Stimulated activated CD4-positive, alpha-beta T cell treated with anti-CD3 and anti-CD28 coated beads, Interleukin-4, amount 100 ng/mL, for 1 hour (primary cell): ENCODE results near the gene ARMC8.
A peak's percentile ranks its signal among the peaks of the same experiment; 100 is the strongest.

Experiments
- DNase-seq: peaks from one replicate; pipeline ENCODE4 v3.0.0-alpha.2; 2020

ARMC8 gene

DNA sequence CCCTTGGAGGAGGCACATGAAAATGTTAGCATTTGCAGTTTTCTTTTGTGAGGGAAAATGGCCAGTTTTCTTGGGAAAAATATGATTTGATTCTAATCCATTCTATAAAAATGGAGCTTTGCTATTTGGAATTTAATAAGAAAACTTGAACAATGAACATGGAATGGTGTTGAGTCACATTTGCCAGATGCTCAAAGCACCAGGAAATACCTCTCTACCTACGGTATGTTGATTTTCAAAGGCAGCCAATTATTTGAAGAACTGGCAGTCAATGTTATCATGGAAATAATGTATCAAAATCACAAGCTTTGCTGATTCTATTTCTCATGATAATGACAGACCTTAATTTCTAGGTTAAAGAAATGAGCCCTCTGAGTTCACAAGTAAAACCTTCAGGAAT lies 127.7 kb downstream of the ARMC8 start:
- DNase-seq, result no peak

DNA sequence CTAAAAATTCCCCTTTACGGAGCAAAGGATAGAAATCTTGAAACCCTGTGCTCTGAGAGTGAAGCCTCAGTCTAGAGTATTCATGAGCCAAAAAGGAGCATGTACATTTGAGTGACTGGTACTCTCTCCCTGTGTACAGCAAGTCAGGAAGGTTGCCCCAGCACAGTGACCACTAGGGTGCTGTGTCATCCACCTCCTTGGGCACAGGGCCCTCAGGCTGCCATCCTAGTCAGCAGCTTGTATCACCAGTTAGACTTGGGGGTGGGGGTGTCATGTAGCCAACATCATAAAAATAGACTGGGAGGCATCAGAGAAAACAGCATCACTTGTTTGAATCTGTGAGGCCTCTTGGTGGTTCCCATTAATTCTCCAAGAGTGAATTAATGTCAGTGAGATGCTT lies 130.6 kb downstream of the ARMC8 start:
- DNase-seq, result no peak

DNA sequence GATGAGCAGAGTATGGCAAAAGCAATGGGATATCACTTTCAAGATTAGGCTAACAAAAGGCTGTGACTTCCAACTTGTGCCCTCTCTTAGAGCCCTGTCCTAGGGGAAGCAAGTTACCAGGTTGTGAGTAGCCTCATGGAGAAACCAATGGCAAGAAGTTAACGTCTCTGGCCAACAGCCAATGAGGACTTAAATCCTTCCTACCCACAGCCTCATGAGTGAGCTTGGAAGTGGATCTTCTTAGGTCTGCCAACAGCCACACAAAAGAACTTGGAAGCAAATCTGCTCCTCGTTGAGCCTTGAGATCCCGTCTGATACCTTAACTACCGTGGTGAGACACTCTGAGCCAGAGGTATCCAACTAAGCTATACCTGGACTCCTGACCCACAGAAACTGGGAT lies 136.9 kb downstream of the ARMC8 start:
- DNase-seq, result no peak

DNA sequence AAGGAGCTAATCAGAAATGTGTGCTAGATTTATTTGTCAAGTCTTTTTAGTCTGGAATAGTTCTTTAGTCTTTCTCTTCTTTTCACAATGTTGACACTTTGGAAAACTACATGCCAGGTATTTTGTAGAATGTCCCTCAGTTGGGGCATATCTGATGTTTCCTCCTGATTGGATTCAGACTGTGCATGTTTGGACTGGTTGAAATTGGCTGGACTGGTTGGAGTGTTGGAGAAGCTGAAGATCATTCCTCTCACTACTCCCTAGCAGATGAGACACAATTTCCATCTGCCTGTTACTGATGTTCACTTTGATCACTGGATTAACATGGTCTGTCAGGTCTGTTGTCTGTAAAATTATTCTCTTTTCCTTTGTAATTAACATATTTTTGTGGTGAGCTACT lies 138.9 kb downstream of the ARMC8 start:
- DNase-seq, result no peak

DNA sequence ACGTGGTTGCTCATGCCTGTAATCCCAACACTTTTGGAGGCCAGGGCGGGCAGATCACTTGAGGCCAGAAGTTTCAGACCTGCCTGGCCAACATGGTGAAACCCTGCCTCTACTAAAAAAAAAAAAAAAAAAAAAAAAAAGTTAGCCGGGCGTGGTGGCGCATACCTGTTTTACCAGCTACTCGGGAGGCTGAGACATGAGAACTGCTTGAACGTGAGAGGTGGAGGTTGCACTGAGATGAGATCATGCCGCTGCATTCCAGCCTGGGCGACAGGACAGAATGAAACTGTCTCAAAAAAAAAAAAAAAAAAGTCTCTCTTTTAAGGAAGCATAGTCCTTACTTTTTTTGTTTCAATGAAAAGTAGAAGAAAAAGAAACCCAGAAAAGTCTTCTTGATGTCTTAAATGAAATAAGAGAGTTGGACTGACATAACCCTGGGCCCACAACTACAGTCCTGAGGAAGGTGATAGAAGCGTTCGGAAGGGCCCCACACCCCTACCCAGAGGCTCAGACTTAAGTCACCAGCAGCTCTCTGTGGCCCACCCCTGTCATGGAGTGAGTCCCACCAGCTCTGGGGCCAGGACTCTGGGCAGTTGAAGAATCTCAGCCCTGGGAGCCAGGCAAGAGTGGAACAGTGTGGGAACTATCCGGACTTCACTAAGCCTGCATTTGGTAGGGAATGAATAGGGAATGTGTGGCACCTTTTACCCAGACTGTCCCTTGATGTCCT lies 139.9 kb downstream of the ARMC8 start:
- DNase-seq, result no peak

DNA sequence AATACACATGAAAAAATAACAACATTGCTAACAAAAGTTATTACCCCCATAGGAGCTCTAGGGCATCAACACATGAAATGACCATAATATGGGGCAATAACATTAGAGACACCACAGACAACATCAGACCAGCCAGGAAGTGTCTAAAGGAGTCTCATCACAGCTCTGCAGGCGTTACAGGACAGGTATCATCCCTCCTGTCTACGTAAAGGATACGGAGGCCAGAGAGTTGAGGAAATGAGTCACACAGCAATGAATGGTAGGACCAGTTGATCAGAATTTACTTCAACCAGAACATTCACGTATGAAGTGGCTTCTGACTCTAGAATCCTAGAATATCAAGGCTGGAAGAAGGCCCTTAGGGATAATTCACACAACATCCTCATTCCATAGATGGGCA lies 140.7 kb downstream of the ARMC8 start:
- no peak for DNase-seq

DNA sequence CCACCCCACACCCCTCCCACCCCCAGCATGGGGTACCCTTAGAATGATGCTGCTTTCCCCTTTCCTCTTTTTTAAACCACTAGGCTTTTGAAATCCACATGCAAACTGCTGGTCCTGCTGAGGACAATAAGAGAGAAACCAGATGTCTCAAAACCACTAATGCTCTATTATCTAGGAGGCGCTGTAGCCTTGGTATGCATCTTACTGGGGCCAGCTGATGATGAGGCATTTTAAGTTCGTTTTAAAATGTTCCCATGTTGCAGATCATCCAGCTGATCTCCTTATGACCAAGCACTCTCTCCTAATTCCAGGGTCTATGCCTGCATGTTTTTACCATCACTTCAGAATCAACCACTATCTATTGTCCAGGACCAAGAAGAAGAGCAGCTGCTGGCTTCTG lies 141.2 kb downstream of the ARMC8 start:
- DNase-seq, result no peak

DNA sequence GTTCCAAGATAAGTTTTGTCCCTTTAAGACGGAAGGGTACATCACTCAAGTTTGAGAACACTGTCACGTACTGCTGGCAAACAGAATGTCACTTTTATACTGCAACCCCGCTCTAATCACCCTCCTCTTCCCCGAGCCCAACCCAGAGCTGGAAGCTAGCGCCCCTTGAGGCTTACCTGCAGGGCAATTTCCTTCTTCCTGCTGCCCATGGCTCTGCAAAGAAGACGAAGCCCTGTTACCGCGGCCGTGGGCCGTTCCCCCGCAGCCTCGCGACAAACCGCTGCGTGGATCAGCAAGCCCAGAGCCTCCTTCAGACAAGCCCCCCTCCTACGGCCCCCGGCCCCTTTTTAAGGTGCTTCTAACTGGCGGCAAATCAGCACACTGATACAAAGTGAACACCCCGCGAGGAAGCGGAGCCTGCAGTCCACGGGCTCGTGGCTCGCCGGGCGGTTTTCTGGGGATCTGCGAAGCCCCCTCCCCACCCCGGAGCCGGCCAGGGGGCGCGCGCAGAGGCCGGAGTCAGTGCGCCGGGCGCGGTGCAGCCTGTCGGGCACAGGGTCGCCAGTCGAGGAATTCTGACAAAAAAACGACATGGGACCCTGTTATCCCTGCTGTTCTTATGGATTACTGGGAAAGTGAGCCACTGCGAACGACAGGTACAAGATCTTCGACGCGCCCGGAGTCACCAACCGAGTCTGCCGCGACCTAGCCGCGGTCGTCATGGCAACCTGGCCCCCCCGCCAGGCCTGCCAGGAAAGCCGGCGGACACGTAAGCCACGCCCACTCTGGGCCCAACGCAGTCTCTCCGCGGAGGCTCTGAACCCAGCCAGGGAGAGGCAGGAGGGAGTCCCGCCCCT lies 142.3 kb downstream of the ARMC8 start, which contains the start of gene NME9:
NME9 (minus strand) TSS at position 725 of the 857 bp plus-strand sequence; CDS start at position 209, 516 bp downstream.
- DNase-seq, result peak; percentile 87

DNA sequence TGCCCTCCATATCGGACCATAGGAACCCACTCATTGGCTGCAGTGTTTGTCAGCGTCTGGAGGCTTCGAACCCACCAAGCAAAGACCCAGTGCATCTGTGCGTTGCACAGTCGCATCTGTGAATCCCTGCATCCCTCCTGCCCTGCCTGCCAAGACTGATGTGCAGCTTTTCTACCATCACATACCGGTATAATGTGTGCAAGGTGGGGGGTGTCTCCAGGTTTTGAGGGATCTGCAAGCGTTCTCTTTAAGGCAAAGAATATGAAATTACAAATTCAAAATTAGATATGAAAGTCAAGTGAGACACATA lies 142.8 kb downstream of the ARMC8 start:
- no peak for DNase-seq

DNA sequence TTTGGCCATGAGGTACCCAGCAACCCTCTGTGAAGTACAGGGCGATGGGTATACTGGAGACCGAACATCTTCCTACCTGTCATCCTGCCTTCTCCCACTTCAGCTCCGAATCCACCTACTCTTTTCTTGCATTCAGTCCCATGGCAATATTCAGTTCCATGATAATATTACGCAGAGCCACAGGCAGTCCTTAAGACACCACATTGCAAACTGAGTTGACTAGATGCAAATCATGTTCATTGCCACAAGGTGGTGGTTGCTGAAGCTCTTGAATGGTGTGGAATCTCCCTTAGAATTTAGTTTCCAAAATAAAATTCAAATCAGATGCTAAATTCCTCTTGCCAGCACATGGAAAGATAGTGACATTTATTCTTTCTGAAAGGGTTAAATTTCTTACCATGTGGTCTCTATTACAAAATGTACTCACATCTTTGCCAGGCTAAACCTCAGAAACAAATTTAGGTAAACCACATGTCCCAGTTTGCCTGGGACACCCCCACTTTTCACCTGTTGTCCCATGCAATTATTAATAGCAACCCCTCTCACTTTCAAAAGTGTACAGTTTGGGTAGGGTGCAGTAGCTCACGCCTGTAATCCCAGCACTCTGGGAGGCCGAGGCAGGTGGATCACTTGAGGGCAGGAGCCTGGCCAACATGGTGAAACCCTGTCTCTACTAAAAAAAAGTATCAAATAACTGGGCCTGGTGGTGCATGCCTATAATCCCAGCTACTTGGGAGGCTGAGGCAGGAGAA lies 144.2 kb downstream of the ARMC8 start:
- DNase-seq, result no peak

DNA sequence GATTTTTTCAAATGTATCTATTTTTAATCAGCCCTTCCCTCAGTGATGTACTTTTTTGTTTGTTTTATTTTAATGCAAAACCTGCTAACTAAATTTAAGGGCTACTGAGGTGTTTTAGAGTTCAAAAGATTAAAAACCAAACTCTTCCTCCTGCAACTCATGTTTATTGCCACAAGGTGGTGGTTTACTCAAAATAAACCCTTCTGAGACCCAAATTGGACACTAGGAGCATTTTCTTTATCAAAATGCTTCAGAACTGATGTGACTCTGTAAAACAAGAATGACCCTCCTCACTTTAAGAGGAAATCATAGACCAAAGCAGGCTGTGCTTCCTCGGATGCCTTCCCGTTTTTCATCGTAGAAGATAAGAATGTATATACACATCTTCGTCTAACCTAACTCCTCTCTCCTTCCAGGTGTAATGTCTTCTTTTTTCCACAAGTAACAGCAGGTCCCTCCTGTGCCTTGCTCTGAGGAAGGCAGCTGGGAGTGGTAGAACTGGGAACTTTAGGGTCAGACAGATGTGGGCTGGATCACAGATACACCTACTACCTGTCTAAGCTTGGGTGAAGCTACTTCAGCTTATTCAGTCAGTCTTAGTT lies 145.5 kb downstream of the ARMC8 start:
- DNase-seq, result no peak

DNA sequence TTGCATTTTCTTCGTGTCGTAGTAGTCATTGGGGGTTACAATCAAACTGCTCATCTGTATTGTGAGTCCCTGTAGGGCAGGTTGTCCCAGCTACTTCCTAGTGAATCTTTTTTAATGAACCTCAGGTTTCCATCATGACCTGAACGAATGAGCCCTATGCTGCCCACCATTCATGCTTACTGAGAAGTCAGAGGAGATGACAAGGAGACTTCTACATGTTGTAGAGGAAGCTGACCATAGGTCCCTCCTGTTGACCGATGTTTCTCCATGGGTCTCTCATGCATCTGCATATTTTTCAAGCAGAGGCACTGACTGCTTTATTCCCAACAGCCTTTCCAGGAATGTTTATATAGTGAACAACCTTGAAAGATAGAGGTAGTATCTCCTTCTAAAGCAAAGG lies 147.5 kb downstream of the ARMC8 start:
- DNase-seq, result no peak

DNA sequence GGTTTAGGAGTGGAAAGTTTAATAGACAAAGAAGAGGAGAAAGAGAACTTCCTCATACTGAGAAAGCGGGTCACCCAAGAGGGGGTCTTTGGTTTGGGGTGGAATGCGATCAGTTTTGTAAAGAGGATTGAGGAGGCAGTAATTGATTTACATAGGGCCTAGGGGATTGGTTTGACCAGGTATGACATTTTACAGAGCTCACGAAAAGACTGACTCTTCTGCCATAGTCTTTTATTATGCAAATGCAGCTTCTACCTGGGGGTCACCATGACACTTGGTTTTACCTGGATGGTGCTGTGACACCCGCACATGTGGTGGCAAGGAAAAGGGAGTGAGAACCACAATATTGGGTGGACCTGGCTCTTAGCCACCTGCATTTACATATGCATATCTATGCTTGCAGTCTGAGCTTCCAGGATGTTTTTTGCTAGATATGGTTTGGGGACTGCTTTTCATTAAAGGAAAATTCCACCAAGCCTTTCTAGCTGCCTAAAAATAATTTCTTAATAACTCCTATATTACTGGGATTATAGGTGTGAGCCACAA lies 149.4 kb downstream of the ARMC8 start:
- no peak for DNase-seq

DNA sequence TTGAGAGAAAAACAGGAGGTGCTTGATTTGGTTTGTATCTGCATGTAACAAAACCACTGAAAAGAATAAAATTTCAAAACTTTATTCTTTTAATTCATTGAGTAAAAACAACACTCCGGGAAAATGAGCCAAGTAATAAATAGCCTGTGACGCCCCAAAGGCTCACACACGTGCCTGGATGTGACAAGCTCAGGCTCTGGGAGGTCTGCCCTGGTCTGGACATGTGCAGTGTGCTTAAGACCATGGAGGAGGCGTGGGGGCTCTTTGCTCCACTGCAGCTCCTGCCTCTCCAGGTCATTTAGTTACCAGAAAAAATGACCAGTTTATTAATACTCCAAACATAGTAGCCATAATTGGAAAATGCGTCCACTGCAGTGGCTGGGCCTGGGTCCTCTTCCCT lies 151.1 kb downstream of the ARMC8 start:
- DNase-seq, result no peak

DNA sequence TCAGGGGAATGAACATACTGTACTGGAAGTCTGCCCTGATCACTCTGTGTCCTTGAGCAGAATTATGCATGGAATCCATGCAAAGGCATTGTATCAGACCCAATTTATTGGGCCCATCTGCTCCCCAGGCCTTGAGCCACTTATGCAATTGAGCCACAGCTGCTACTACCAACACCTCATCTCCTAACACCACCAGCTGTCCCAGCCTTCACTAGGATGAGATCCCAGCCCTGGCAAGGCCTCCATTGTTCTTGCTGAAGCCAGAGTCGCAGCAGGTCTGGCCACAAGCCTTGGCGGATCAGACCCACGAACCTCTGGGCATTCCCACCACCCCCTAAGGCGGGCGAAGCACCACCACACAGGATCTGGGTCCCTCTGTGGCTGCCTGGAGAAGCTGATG lies 151.7 kb downstream of the ARMC8 start:
- DNase-seq, result no peak

DNA sequence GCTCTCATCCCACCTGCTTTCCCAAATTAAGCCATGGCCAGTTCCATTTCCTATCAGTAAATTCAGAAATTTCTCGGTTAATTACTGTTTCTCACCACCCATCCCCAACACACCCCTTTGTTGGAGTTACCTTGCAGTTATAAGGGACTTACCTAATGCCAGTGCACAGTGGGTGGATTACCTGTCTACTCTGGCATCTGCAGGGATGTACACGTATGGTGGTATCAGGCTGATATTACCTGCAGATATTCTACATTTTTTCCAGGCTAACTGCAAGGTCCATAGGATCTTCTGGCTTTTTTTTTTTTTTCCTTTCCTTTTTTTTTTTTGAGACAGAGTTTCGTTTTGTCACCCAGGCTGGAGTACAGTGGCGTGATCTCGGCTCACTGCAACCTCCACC lies 153.4 kb downstream of the ARMC8 start:
- no peak for DNase-seq

DNA sequence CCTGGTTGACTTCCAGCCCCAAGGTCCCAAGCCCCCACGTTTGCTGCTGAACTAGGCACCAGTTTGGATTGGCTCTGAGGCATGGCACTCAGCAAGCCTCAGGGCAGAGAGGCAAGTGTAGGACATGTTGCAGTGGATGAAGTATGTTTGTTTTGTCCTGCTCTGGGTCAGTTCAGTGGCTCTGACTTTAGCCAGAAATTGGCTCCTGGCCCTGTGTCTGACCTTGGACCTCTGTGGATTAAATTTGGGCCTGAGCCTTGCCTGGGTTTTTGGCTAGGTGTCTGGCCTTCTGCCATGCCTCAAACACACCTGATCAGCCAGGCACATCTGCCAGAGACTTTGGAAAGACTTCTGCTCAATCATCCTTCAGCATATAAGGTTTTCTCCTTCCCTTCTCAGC lies 157.7 kb downstream of the ARMC8 start:
- no peak for DNase-seq
